HCT116 (cell line): ENCODE results near the gene GRK1. TPM values are rescaled to one million over a fixed set of nuclear protein-coding genes. Genes with fewer than 3 reads are reported as not detected.

ENCODE experiments used
- ATAC-seq: fragments of 200-7000 bp; cut with Tn5 transposase; 2 replicates; pipeline ENCODE4 v1.9.1; 2020; ENCODE audit warnings: mild to moderate bottlenecking, moderate library complexity
- BruUV-seq: library from RNA; stranded (reverse); fragments of 400-500 nt; replicated peaks from 2 replicates; lab custom pipeline; 2021; lab: Mats Ljungman, UMichigan
- CTCF ChIA-PET: fragments of 300-600 bp; sonication (Branson Sonifier 250); formaldehyde crosslinking; loops from one replicate; lab custom pipeline; 2021; ENCODE audit warnings: antibody characterized with exemption; lab: Charles Lee
- POLR2A ChIA-PET: fragments of 300-600, 350-600 bp; sonication (Branson Sonifier 250); formaldehyde crosslinking; loops from one replicate; lab custom pipeline; 2021; ENCODE audit warnings: antibody characterized with exemption; lab: Charles Lee
- RAD21 ChIA-PET, 2 experiments: fragments of 300-600 bp; sonication (Branson Sonifier 250); formaldehyde crosslinking; loops; one replicate each; lab custom pipeline; 2023; ENCODE audit warnings: low total read pairs in 2 of 2; ENCODE audit not compliant: uncharacterized antibody in 2 of 2, unreplicated experiment in 2 of 2, low non-redundant PET in 1 of 2; lab: Charles Lee
- DNase-seq: peaks from one replicate; pipeline ENCODE4 v3.0.0-alpha.2; 2010; ENCODE audit warnings: low read depth, low spot score
- H2AFZ ChIP-seq: fragments of 200-600 bp; shearing (Covaris generic), sonication (generic); 2 replicates; pipeline ENCODE4 v1.6.1; 2017; ENCODE audit warnings: low read depth, mixed run types, mixed read lengths, antibody characterized with exemption, low read length; ENCODE audit not compliant: poor library complexity, severe bottlenecking
- H3K27ac ChIP-seq: 2 replicates; pipeline ENCODE4 v1.5.1; 2012; ENCODE audit warnings: low read depth, low read length
- H3K27me3 ChIP-seq: fragments of 200-600 bp; sonication (generic); 2 replicates; pipeline ENCODE4 v1.6.1; 2016; ENCODE audit warnings: mixed run types, low read length, mixed read lengths; ENCODE audit not compliant: insufficient read depth
- H3K36me3 ChIP-seq, 2 experiments: fragments of 200-500 bp in 1 of 2; fragments of 200-600 bp in 1 of 2; sonication (Bioruptor generic) in 1 of 2; sonication (generic) in 1 of 2; 2 replicates each; pipeline versions ENCODE4 v1.5.1 to v1.6.1; 2014 to 2016; ENCODE audit warnings: low read length in 2 of 2, inconsistent platforms in 1 of 2, mixed read lengths in 1 of 2, mixed run types in 1 of 2; ENCODE audit not compliant: insufficient read depth in 2 of 2, control insufficient read depth in 1 of 2
- H3K4me1 ChIP-seq, 2 experiments: fragments of 200-600 bp in 1 of 2; sonication (generic) in 1 of 2; 2 replicates each; pipeline versions ENCODE4 v1.5.1 to v1.6.1; 2012 to 2017; ENCODE audit warnings: low read length in 2 of 2, inconsistent platforms in 1 of 2, mild to moderate bottlenecking in 1 of 2, mixed read lengths in 1 of 2, mixed run types in 1 of 2, moderate library complexity in 1 of 2; ENCODE audit not compliant: insufficient read depth in 2 of 2, control insufficient read depth in 1 of 2
- H3K4me2 ChIP-seq: fragments of 200-600 bp; sonication (generic); 2 replicates; pipeline ENCODE4 v1.6.1; 2017; ENCODE audit warnings: mixed run types, low read length, mixed read lengths
- H3K4me3 ChIP-seq, 2 experiments: fragments of 200-600 bp in 1 of 2; sonication (generic) in 1 of 2; replicated peaks in 1 of 2; 2 replicates each; pipeline ENCODE4 v1.5.1; 2011 to 2016; ENCODE audit warnings: low read length in 2 of 2, control low read depth in 1 of 2, low read depth in 1 of 2, mild to moderate bottlenecking in 1 of 2, mixed read lengths in 1 of 2, mixed run types in 1 of 2
- H3K79me2 ChIP-seq: fragments of 200-600 bp; sonication (generic); 2 replicates; pipeline ENCODE4 v1.6.1; 2017; ENCODE audit warnings: mild to moderate bottlenecking, mixed run types, low read length, moderate library complexity, mixed read lengths; ENCODE audit not compliant: insufficient read depth
- H3K9ac ChIP-seq: fragments of 200-600 bp; sonication (generic); 2 replicates; pipeline ENCODE4 v1.6.1; 2016; ENCODE audit warnings: low read length, mixed read lengths
- H3K9me2 ChIP-seq: fragments of 200-600 bp; sonication (generic), shearing (Covaris generic); 2 replicates; pipeline ENCODE4 v1.6.1; 2017; ENCODE audit warnings: mixed run types, mild to moderate bottlenecking, moderate library complexity; ENCODE audit not compliant: insufficient read depth
- H3K9me3 ChIP-seq, 2 experiments: fragments of 200-500 bp in 1 of 2; fragments of 200-600 bp in 1 of 2; sonication (Bioruptor generic) in 1 of 2; sonication (generic) in 1 of 2; 2 replicates each; pipeline ENCODE4 v1.6.1; 2014 to 2017; ENCODE audit warnings: low read length in 2 of 2, mixed read lengths in 2 of 2, inconsistent platforms in 1 of 2, low read depth in 1 of 2, mild to moderate bottlenecking in 1 of 2, mixed run types in 1 of 2, moderate library complexity in 1 of 2; ENCODE audit not compliant: control insufficient read depth in 1 of 2, insufficient read depth in 1 of 2
- H4K20me1 ChIP-seq: fragments of 200-600 bp; sonication (generic), shearing (Covaris generic); 2 replicates; pipeline ENCODE4 v1.6.1; 2017; ENCODE audit warnings: mixed run types, mild to moderate bottlenecking, moderate library complexity; ENCODE audit not compliant: insufficient read depth
- CBX3 ChIP-seq: IDR thresholded peaks from 2 replicates; pipeline ENCODE4 v1.6.1; 2012; ENCODE audit warnings: low read depth
- CEBPB ChIP-seq: IDR thresholded peaks from 2 replicates; pipeline ENCODE4 v1.6.1; 2012; ENCODE audit warnings: low read depth
- EGR1 ChIP-seq: IDR thresholded peaks from 2 replicates; pipeline ENCODE4 v1.6.1; 2012; ENCODE audit warnings: low read depth
- ELF1 ChIP-seq: IDR thresholded peaks from 2 replicates; pipeline ENCODE4 v1.6.1; 2012; ENCODE audit warnings: low read depth, borderline replicate concordance
- JUND ChIP-seq: IDR thresholded peaks from 2 replicates; pipeline ENCODE4 v1.6.1; 2012
- POLR2A ChIP-seq: IDR thresholded peaks from 2 replicates; pipeline ENCODE4 v1.7.0; 2011; ENCODE audit warnings: borderline replicate concordance; ENCODE audit not compliant: insufficient read depth, insufficient read length; ENCODE audit errors: extremely low read depth
- RAD21 ChIP-seq: IDR thresholded peaks from 2 replicates; pipeline ENCODE4 v1.6.1; 2012; ENCODE audit warnings: low read depth, mild to moderate bottlenecking
- SIN3A ChIP-seq: IDR thresholded peaks from 2 replicates; pipeline ENCODE4 v1.6.1; 2012; ENCODE audit warnings: low read depth
- SRF ChIP-seq: IDR thresholded peaks from 2 replicates; pipeline ENCODE4 v1.6.1; 2012; ENCODE audit warnings: low read depth
- TCF7L2 ChIP-seq: IDR thresholded peaks from 2 replicates; pipeline ENCODE4 v1.7.0; 2011; ENCODE audit warnings: borderline replicate concordance, inconsistent platforms; ENCODE audit not compliant: insufficient read depth, insufficient read length; ENCODE audit errors: extremely low read depth
- YY1 ChIP-seq: IDR thresholded peaks from 2 replicates; pipeline ENCODE4 v1.6.1; 2011; ENCODE audit warnings: low read length, low read depth, moderate library complexity, mild to moderate bottlenecking; ENCODE audit not compliant: insufficient replicate concordance; ENCODE audit errors: extremely low read depth
- intact Hi-C: fragments of 100-400 bp; cut with micrococcal nuclease; formaldehyde crosslinking; loops from 2 replicates; pipeline ENCODE4 v1.10.0; 2022
- total RNA-seq: library from RNA; stranded (reverse); gene quantifications from one replicate; pipeline ENCODE4 v1.2.1, GENCODE V29; 2021; ENCODE audit not compliant: unreplicated experiment
- TF ChIP-seq, protein P1 (sequence below), 3 experiments: fragments of 200-600 bp in 1 of 3; sonication (generic) in 1 of 3; IDR thresholded peaks in 2 of 3; conservative IDR thresholded peaks in 1 of 3; 2 replicates each; pipeline ENCODE4 v1.5.1; 2012 to 2017; ENCODE audit warnings: low read depth in 2 of 3, low read length in 2 of 3, antibody characterized with exemption in 1 of 3, borderline replicate concordance in 1 of 3, control low read depth in 1 of 3, mild to moderate bottlenecking in 1 of 3, mixed read lengths in 1 of 3, mixed run types in 1 of 3, moderate library complexity in 1 of 3; ENCODE audit not compliant: insufficient read depth in 1 of 3
- TF ChIP-seq, protein P2 (sequence below): IDR thresholded peaks from 2 replicates; pipeline ENCODE4 v1.6.1; 2012; ENCODE audit warnings: low read depth
- TF ChIP-seq, protein P3 (sequence below): IDR thresholded peaks from 2 replicates; pipeline ENCODE4 v1.6.1; 2012
- TF ChIP-seq, protein P4 (sequence below): IDR thresholded peaks from 2 replicates; pipeline ENCODE4 v1.6.1; 2012

Gene GRK1
- total RNA-seq, 1 experiment from 2014 or later: not detected

DNA sequence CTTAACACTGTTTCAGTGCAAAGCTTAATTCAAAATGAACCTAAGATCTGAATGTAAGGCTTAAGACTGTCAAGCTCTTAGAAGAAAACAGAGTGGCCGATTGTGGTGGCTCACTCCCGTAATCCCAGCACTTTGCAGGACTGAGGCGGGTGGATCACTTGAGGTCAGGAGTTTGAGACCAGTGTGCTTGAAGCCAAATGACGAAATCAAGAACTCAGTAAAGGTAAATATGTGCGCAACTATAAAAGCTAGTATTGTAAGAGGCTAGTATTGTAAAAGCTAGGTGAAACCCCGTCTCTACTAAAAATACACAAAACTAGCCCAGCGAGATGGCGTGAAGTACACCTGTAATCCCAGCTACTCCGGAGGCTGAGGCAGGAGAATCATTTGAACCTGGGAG, 21.7 kb upstream of the GRK1 start (continued):
- TF ChIP-seq CBX3 (no peak), TCF7L2 (no peak), CEBPB (no peak), POLR2A (no peak), SRF (no peak)
- TF ChIP-seq, protein P1, sequence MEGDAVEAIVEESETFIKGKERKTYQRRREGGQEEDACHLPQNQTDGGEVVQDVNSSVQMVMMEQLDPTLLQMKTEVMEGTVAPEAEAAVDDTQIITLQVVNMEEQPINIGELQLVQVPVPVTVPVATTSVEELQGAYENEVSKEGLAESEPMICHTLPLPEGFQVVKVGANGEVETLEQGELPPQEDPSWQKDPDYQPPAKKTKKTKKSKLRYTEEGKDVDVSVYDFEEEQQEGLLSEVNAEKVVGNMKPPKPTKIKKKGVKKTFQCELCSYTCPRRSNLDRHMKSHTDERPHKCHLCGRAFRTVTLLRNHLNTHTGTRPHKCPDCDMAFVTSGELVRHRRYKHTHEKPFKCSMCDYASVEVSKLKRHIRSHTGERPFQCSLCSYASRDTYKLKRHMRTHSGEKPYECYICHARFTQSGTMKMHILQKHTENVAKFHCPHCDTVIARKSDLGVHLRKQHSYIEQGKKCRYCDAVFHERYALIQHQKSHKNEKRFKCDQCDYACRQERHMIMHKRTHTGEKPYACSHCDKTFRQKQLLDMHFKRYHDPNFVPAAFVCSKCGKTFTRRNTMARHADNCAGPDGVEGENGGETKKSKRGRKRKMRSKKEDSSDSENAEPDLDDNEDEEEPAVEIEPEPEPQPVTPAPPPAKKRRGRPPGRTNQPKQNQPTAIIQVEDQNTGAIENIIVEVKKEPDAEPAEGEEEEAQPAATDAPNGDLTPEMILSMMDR (IDR thresholded peaks at IDR 0.05 in 2 of 3, conservative IDR thresholded peaks at IDR 0.05 in 1 of 3; ENCODE audit: borderline replicate concordance in 1 of 3, insufficient read depth in 1 of 3, low read depth in 2 of 3, low read length in 2 of 3): no peak

DNA sequence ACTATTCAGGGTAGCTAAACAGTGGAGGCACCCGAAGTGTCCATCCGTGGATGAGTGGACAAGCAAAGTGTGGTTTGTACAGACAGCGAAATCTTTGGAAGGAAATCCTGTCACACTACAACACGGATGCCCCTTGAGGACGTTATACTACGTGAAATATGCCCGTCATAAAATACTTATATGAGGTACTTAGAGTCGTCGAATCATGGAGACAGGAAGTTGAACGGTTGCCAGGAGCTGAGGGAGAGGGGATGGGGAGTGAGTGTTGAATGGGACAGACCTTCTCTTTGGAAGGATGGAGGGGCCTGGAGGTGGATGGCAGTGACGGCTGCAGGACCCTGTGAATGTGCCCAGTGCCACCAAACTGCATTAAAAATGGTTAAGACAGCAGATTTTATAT, 20.6 kb upstream of the GRK1 start:
- H3K4me2 ChIP-seq: no peak overlapping the region
- TF ChIP-seq POLR2A (no peak), ELF1 (no peak), EGR1 (no peak), SIN3A (no peak), RAD21 (no peak), YY1 (no peak), TCF7L2 (no peak), JUND (no peak), SRF (no peak)
- TF ChIP-seq, protein P2, sequence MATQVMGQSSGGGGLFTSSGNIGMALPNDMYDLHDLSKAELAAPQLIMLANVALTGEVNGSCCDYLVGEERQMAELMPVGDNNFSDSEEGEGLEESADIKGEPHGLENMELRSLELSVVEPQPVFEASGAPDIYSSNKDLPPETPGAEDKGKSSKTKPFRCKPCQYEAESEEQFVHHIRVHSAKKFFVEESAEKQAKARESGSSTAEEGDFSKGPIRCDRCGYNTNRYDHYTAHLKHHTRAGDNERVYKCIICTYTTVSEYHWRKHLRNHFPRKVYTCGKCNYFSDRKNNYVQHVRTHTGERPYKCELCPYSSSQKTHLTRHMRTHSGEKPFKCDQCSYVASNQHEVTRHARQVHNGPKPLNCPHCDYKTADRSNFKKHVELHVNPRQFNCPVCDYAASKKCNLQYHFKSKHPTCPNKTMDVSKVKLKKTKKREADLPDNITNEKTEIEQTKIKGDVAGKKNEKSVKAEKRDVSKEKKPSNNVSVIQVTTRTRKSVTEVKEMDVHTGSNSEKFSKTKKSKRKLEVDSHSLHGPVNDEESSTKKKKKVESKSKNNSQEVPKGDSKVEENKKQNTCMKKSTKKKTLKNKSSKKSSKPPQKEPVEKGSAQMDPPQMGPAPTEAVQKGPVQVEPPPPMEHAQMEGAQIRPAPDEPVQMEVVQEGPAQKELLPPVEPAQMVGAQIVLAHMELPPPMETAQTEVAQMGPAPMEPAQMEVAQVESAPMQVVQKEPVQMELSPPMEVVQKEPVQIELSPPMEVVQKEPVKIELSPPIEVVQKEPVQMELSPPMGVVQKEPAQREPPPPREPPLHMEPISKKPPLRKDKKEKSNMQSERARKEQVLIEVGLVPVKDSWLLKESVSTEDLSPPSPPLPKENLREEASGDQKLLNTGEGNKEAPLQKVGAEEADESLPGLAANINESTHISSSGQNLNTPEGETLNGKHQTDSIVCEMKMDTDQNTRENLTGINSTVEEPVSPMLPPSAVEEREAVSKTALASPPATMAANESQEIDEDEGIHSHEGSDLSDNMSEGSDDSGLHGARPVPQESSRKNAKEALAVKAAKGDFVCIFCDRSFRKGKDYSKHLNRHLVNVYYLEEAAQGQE: no peak
- TF ChIP-seq, protein P3, sequence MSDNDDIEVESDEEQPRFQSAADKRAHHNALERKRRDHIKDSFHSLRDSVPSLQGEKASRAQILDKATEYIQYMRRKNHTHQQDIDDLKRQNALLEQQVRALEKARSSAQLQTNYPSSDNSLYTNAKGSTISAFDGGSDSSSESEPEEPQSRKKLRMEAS: no peak
- TF ChIP-seq, protein P1 (IDR thresholded peaks at IDR 0.05 in 2 of 3, conservative IDR thresholded peaks at IDR 0.05 in 1 of 3; ENCODE audit: borderline replicate concordance in 1 of 3, insufficient read depth in 1 of 3, low read depth in 2 of 3, low read length in 2 of 3): no peak
- TF ChIP-seq, protein P4, sequence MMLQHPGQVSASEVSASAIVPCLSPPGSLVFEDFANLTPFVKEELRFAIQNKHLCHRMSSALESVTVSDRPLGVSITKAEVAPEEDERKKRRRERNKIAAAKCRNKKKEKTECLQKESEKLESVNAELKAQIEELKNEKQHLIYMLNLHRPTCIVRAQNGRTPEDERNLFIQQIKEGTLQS: no peak
- no peaks in the 10 kb centered on the region for H3K9me3 ChIP-seq
- DNase-seq (no peak), ATAC-seq (no peak)
- no peaks in the 10 kb centered on the region for H3K9me2 ChIP-seq
- POLR2A ChIA-PET: no interaction called here
- peaks cover 9 to 11% of the 10 kb centered on the region in 2 experiments; a peak in 3 of 4 replicates for H3K4me1 ChIP-seq
- BruUV-seq: no TSS peak
- CTCF ChIA-PET: no interaction called here
- intact Hi-C loops: no loop called here
- H3K9ac ChIP-seq: no peak overlapping the region
- no peaks in the 10 kb centered on the region for H4K20me1 ChIP-seq
- H3K79me2 ChIP-seq: no peaks in the 10 kb centered on the region
- no peak overlapping the region for H3K4me3 ChIP-seq
- H3K27me3 ChIP-seq: no peaks in the 10 kb centered on the region
- H2AFZ ChIP-seq: no peak overlapping the region
- H3K27ac ChIP-seq: no peak overlapping the region
- RAD21 ChIA-PET: no interaction called here
- no peaks in the 10 kb centered on the region; a peak in 1 of 4 replicates for H3K36me3 ChIP-seq
